22Rv1 (cell line): ENCODE measurements around the gene NAB2.

ENCODE experiments used
- H3K27ac ChIP-seq: fragments of 450-650 bp; 2 replicates; pipeline ENCODE4 v1.5.1; 2017
- CTCF ChIP-seq: fragments of 450-650 bp; IDR thresholded peaks from 2 replicates; pipeline ENCODE4 v1.5.1; 2017; ENCODE audit warnings: mild to moderate bottlenecking
- ZFX ChIP-seq: fragments of 450-650 bp; IDR thresholded peaks from 2 replicates; pipeline ENCODE4 v1.6.1; 2017; ENCODE audit warnings: antibody characterized with exemption, borderline replicate concordance

The NAB2 gene

GRCh38 chr12:57124261-57124877 lies 35.5 kb downstream of the NAB2 start:
- no peak overlapping the region for H3K27ac ChIP-seq
- TF ChIP-seq CTCF (peak; percentile 100), ZFX (no peak)

GRCh38 chr12:57126061-57126460 lies 37.1 kb downstream of the NAB2 start:
- no peak overlapping the region for H3K27ac ChIP-seq

GRCh38 chr12:57126561-57126960 lies 37.6 kb downstream of the NAB2 start:
- peak overlapping the region; percentile 75; the same call in 1 of the 2 replicates for H3K27ac ChIP-seq
- no peak for TF ChIP-seq ZFX
- no peak for TF ChIP-seq CTCF

More at GRCh38 chr12:57126061-57126460, 37.1 kb downstream of the NAB2 start:
- TF ChIP-seq CTCF (no peak), ZFX (no peak)

- peak; percentile 63 for TF ChIP-seq CTCF
- no peak for TF ChIP-seq ZFX
- peak overlapping the region; percentile 75 for H3K27ac ChIP-seq
These were observed 38.3 kb downstream of the NAB2 start for GRCh38 chr12:57127101-57127725.

GRCh38 chr12:57127726-57128518 lies 39.0 kb downstream of the NAB2 start, which contains the start of gene LRP1:
Gene LRP1, plus strand, starts transcription at chr12:57128483. Its CDS starts 482 bp downstream, at chr12:57128965.
- H3K27ac ChIP-seq = peak within 1 kb of the TSS; percentile 75
- no peak for TF ChIP-seq ZFX
- TF ChIP-seq CTCF = no peak

- H3K27ac ChIP-seq = peak overlapping the region; percentile 75
- TF ChIP-seq ZFX (no peak), CTCF (no peak)
These were observed 39.8 kb downstream of the NAB2 start for GRCh38 chr12:57128519-57129247.
